OCI-LY3 (cell line): ENCODE data around the gene GNAL.

Experiments used
- CTCF ChIP-seq: fragments of 200-600, 300-600 bp; sonication (generic); IDR thresholded peaks from 2 replicates; pipeline ENCODE4 v1.5.1; 2014; ENCODE audit warnings: antibody characterized with exemption, low read length, low read depth
- EZH2phosphoT487 ChIP-seq: fragments of 200-600 bp; shearing (Covaris generic); IDR thresholded peaks from 2 replicates; pipeline ENCODE4 v1.6.1; 2018; ENCODE audit warnings: antibody characterized with exemption, mixed run types, low read depth

- no peak for TF ChIP-seq CTCF
- no peak for TF ChIP-seq EZH2phosphoT487
Measured at GRCh38 chr18:11868230-11868629, 179.2 kb downstream of the GNAL start.
